IPS-18a (cell line): ENCODE results near the gene OR6N1.

Source experiments
- H3K27ac ChIP-seq: one replicate; pipeline ENCODE4 v1.5.1; 2013; ENCODE audit warnings: low read length
- H3K27me3 ChIP-seq: one replicate; pipeline ENCODE4 v1.6.1; 2013; ENCODE audit warnings: mild to moderate bottlenecking, low read length; ENCODE audit not compliant: control insufficient read depth, insufficient read depth
- H3K36me3 ChIP-seq: one replicate; pipeline ENCODE4 v1.6.1; 2013; ENCODE audit warnings: low read depth, low read length; ENCODE audit not compliant: control insufficient read depth
- H3K4me1 ChIP-seq: one replicate; pipeline ENCODE4 v1.6.1; 2013; ENCODE audit warnings: low read depth, low read length; ENCODE audit not compliant: control insufficient read depth
- H3K4me3 ChIP-seq: one replicate; pipeline ENCODE4 v1.5.1; 2013; ENCODE audit warnings: low read length
- H3K9ac ChIP-seq: one replicate; pipeline ENCODE4 v1.6.1; 2013; ENCODE audit warnings: mild to moderate bottlenecking, low read length, moderate library complexity
- H3K9me3 ChIP-seq: one replicate; pipeline ENCODE4 v1.6.1; 2013; ENCODE audit warnings: low read depth, low read length; ENCODE audit not compliant: control insufficient read depth

OR6N1 gene

DNA sequence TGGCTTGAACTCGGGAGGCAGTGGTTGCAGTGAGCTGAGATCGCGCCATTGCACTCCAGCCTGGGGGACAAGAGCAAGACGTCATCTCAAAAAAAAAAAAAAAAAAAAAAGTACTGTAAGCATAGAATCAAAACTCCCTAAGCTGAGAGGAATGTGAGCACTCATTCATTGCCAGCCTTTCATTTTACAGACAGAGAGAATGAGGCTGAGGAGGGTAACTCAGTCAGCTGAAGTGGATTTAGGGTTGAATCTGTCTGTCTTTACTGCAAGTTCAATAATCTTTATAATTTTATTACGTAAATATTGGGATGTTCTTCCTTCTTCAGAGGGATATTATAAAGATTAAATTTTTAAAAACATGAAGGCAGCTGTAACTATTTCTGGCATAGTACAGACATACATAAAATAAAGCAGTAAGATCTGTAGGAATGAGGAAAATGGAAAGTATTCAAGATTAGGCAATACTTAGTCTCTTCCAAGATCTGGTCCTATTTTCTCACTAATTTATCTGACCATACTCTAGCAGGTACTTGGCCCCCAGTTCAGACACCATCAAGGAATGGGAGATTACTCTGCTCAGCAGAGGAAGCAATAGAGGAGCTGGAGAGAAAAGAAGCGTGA, 35.0 kb upstream of the OR6N1 start:
- H3K4me3 ChIP-seq, result no peak overlapping the region
- no peaks in the 10 kb centered on the region for H3K36me3 ChIP-seq
- H3K27ac ChIP-seq, result no peak overlapping the region
- no peak overlapping the region for H3K9ac ChIP-seq
- H3K4me1 ChIP-seq, result no peaks in the 10 kb centered on the region
- no peaks in the 10 kb centered on the region for H3K9me3 ChIP-seq
- no peaks in the 10 kb centered on the region for H3K27me3 ChIP-seq

DNA sequence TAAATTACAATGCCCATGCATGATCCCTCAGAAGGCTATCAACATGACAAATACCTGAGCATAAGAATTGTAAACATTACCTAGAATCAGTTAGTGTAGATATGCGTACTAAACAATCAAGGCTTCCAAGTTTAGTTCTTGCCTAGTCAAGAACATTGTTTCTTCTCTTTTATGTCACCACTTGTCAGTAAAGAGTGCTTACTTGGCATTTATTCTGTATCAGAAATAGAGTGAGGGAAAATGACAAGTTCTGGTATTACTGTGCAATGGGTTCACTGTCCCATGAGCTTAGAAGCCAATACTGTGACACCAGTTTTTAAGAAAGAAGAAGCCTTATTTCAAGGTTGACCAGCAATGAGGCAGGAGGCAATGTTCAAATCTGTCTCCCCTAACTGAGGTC, 31.7 kb upstream of the OR6N1 start:
- no peak overlapping the region for H3K27ac ChIP-seq
- no peaks in the 10 kb centered on the region for H3K27me3 ChIP-seq

GRCh38 chr1:158801396-158801795, 29.4 kb upstream of the OR6N1 start:
- Histone ChIP-seq H3K4me3 (no peak overlapping the region), H3K36me3 (no peaks in the 10 kb centered on the region), H3K27ac (no peak overlapping the region)

More for the DNA sequence above, 31.7 kb upstream of the OR6N1 start:
- no peaks in the 10 kb centered on the region for H3K36me3 ChIP-seq
- no peaks in the 10 kb centered on the region for H3K9me3 ChIP-seq
- no peak overlapping the region for H3K9ac ChIP-seq
- no peaks in the 10 kb centered on the region for H3K4me1 ChIP-seq
- no peak overlapping the region for H3K4me3 ChIP-seq

GRCh38 chr1:158800526-158800925, 28.5 kb upstream of the OR6N1 start:
- no peaks in the 10 kb centered on the region for H3K9me3 ChIP-seq
- no peak overlapping the region for H3K9ac ChIP-seq
- H3K4me3 ChIP-seq, result no peak overlapping the region
- no peaks in the 10 kb centered on the region for H3K27me3 ChIP-seq
- H3K4me1 ChIP-seq, result no peaks in the 10 kb centered on the region
- no peaks in the 10 kb centered on the region for H3K36me3 ChIP-seq
- no peak overlapping the region for H3K27ac ChIP-seq

More at GRCh38 chr1:158801396-158801795, 29.4 kb upstream of the OR6N1 start:
- Histone ChIP-seq H3K9ac (no peak overlapping the region), H3K9me3 (no peaks in the 10 kb centered on the region), H3K27me3 (no peaks in the 10 kb centered on the region), H3K4me1 (no peaks in the 10 kb centered on the region)

- no peak overlapping the region for H3K4me3 ChIP-seq
- no peaks in the 10 kb centered on the region for H3K27me3 ChIP-seq
- no peaks in the 10 kb centered on the region for H3K36me3 ChIP-seq
- no peaks in the 10 kb centered on the region for H3K4me1 ChIP-seq
- H3K9ac ChIP-seq, result no peak overlapping the region
- H3K9me3 ChIP-seq, result no peaks in the 10 kb centered on the region
- no peak overlapping the region for H3K27ac ChIP-seq
Measured at GRCh38 chr1:158799689-158800088, 27.7 kb upstream of the OR6N1 start.

- no peak overlapping the region for H3K9ac ChIP-seq
- H3K27ac ChIP-seq, result no peak overlapping the region
- no peaks in the 10 kb centered on the region for H3K4me1 ChIP-seq
- no peaks in the 10 kb centered on the region for H3K9me3 ChIP-seq
- no peaks in the 10 kb centered on the region for H3K27me3 ChIP-seq
- no peak overlapping the region for H3K4me3 ChIP-seq
- H3K36me3 ChIP-seq, result no peaks in the 10 kb centered on the region
Measured at GRCh38 chr1:158798531-158798930, 26.5 kb upstream of the OR6N1 start.

- H3K4me3 ChIP-seq, result no peak overlapping the region
- H3K4me1 ChIP-seq, result no peaks in the 10 kb centered on the region
- H3K27me3 ChIP-seq, result no peaks in the 10 kb centered on the region
- no peaks in the 10 kb centered on the region for H3K9me3 ChIP-seq
- H3K9ac ChIP-seq, result no peak overlapping the region
- H3K36me3 ChIP-seq, result no peaks in the 10 kb centered on the region
- no peak overlapping the region for H3K27ac ChIP-seq
Measured at GRCh38 chr1:158794247-158794646, 22.3 kb upstream of the OR6N1 start.

DNA sequence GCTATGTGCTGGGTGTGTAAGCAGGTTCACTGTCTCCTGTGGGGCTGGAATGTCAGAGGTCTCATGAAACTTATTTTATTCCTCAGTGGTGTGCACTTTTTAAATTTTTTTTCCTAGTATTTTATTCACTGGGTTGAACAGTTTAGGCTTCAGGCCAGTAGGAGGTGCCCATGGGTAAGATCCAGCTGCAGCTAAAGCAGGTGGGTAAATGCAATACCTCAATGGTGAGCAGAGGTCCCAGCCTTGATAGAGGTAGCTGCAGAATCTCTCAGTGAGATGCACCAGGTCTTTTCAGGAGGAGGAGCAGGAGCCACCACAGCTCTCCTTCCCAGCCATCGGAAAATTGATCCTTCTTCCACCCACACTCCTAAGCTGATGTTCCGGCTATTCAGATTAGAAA, 21.6 kb upstream of the OR6N1 start:
- H3K4me3 ChIP-seq, result no peak overlapping the region
- no peaks in the 10 kb centered on the region for H3K4me1 ChIP-seq
- no peak overlapping the region for H3K9ac ChIP-seq
- no peak overlapping the region for H3K27ac ChIP-seq
- no peaks in the 10 kb centered on the region for H3K27me3 ChIP-seq
- no peaks in the 10 kb centered on the region for H3K36me3 ChIP-seq
- no peaks in the 10 kb centered on the region for H3K9me3 ChIP-seq

DNA sequence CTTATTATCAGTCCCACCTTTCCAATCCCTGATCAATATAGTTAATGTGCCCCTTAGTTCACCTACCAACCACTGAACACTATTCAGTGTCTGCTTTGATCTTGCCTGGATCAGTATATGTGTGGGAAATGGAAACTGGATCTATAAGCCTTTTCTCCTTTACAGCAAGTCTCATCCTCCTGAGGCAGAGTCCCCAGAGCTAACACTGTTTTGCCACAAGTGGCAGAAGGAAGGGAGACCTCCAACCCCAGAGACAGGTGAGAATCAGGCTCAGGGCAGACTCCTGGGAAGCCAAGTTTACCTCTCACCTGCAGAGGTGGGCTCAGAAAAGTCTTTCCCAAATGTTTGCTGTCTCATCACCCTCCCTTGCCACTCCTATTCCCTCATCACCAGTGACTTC, 9.1 kb upstream of the OR6N1 start, which contains the start of gene OR6N2:
Gene OR6N2, minus strand, starts transcription at position 101 of the 400 bp plus-strand sequence. CDS start 3,569 bp downstream, outside the sequence.
- Histone ChIP-seq H3K4me3 (no peak within 1 kb of the TSS), H3K36me3 (no peaks in the 10 kb centered on the region), H3K27ac (no peak within 1 kb of the TSS), H3K9ac (no peak within 1 kb of the TSS), H3K4me1 (no peaks in the 10 kb centered on the region), H3K9me3 (no peaks in the 10 kb centered on the region), H3K27me3 (no peaks in the 10 kb centered on the region)

- no peaks in the 10 kb centered on the region for H3K27me3 ChIP-seq
Measured at GRCh38 chr1:158754420-158754819, 17.6 kb downstream of the OR6N1 start, which contains the start of gene OR6K6. Gene OR6K6 (plus strand): TSS chr1:158754720. CDS start chr1:158754888, 168 bp downstream.

DNA sequence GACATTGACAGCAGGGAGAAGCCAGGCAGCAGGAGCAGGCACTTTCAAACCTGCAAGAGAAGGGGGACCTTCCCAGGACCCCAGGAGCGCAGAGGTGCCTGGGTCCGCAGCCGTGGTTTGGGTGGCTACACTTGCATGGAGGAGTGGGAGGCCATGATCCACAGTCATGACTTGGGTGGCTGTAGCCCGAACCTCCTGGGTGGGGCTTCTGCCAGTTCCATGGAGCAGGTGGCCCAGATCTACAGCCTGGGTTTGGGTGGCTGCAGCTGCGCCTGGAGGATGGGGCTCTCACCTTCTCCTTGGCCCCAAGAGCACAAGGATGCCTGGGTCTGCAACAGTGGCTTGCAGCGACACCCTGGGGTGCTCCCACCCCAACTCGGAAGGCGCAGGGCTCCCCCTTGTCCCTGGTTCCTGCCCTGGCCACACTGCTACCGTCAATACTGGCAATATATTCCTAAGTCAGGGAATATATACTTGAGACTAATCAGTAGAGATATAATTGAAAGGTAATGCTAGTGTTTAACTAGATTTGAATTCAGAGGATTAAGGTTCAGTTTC, 19.8 kb downstream of the OR6N1 start:
- Histone ChIP-seq H3K27ac (no peak overlapping the region), H3K4me3 (no peak overlapping the region), H3K27me3 (no peaks in the 10 kb centered on the region), H3K9ac (no peak overlapping the region), H3K9me3 (no peaks in the 10 kb centered on the region), H3K36me3 (no peaks in the 10 kb centered on the region), H3K4me1 (no peaks in the 10 kb centered on the region)

More at GRCh38 chr1:158754420-158754819, 17.6 kb downstream of the OR6N1 start, which contains the start of gene OR6K6:
- no peak within 1 kb of the TSS for H3K9ac ChIP-seq
- no peak within 1 kb of the TSS for H3K4me3 ChIP-seq
- H3K9me3 ChIP-seq, result no peaks in the 10 kb centered on the region
- H3K27ac ChIP-seq, result no peak within 1 kb of the TSS
- no peaks in the 10 kb centered on the region for H3K4me1 ChIP-seq
- H3K36me3 ChIP-seq, result no peaks in the 10 kb centered on the region

GRCh38 chr1:158735848-158736247, 36.1 kb downstream of the OR6N1 start:
- Histone ChIP-seq H3K4me1 (no peaks in the 10 kb centered on the region), H3K36me3 (no peaks in the 10 kb centered on the region), H3K27ac (no peak overlapping the region), H3K9ac (no peak overlapping the region), H3K9me3 (no peaks in the 10 kb centered on the region), H3K4me3 (no peak overlapping the region), H3K27me3 (no peaks in the 10 kb centered on the region)
